ENCODE measurements around the gene TSPAN18.

DNA sequence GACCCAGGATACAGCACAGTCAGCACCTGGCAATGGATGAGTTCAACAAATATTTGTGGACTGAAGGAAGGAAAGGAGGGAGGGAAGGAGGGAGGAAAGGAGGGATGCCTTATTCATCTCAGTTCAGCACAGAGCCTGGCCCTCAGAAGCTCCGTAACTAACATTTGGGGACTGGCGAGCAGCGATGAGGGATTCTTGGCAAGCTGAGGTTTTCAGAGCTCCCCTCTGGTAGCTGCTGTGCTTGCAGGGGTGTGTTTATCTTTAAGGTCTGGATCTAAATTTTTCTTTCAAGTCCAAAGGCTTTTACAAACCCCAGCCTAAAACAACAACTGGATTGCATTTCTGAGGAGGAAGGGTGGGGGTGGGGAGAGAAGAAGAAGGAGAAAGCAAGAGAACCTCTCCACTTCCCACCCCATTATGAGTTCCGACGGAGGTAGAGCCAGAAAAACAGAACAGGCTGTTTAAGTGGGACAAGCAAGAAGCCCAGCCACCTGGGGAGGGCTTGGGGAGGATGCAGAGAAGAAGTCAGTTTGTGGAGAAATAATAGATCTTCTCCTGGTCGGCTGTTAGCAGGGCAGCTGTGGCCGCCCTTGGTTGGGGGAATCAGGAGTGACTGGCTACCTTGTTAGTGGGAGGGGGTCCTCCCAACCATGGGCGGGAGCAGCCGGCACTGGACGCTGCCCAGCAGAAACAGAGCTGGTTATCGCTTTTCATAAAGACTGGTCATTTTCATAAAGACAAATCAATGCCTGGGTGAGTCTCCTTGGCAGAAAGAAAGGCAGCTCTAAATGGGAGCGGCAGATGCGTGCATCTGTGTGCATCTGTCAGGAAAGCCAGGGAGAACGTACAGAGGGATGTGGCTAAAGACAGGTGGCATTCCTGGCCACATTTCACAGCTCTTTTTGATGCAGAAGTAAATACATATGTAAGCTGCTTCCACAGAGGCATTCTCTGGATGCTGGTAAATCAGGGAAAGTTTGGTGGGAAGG is 78.0 kb downstream of the TSPAN18 start:
- TF ChIP-seq, protein P1, sequence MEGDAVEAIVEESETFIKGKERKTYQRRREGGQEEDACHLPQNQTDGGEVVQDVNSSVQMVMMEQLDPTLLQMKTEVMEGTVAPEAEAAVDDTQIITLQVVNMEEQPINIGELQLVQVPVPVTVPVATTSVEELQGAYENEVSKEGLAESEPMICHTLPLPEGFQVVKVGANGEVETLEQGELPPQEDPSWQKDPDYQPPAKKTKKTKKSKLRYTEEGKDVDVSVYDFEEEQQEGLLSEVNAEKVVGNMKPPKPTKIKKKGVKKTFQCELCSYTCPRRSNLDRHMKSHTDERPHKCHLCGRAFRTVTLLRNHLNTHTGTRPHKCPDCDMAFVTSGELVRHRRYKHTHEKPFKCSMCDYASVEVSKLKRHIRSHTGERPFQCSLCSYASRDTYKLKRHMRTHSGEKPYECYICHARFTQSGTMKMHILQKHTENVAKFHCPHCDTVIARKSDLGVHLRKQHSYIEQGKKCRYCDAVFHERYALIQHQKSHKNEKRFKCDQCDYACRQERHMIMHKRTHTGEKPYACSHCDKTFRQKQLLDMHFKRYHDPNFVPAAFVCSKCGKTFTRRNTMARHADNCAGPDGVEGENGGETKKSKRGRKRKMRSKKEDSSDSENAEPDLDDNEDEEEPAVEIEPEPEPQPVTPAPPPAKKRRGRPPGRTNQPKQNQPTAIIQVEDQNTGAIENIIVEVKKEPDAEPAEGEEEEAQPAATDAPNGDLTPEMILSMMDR (IDR thresholded peaks at IDR 0.05), result no peak
- TF ChIP-seq POLR2A (IDR thresholded peaks at IDR 0.05), result no peak

Measured in ovary (tissue), 3 donors.